ENCODE data around the gene ALX3.
A peak's percentile ranks its signal among the peaks of the same experiment; 100 is the strongest.

The ALX3 gene

DNA sequence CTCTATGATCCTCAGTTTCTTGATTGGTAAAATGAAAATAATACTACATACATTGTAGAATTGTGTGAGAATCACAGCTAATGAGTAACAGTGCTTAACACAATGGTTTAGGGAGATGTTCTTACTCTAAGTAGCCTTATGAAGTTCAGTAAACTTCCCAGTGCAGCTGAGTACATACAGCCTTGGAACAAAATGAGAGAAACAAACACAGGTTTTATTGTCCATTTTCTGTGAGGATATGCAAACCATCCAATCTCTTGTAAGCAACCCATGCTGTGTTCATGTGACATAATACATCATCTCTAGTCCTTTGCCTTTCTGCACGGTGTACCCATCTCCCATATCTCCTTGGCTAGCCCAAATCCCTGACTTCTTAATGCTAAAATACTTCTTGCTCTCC, 50.7 kb downstream of the ALX3 start:
- H3K4me1 Mint-ChIP-seq: no peaks in the 10 kb centered on the region
- H3K36me3 Mint-ChIP-seq (ENCODE audit: low read depth): peaks cover 90% of the 10 kb centered on the region
- no peak overlapping the region for H3K4me3 Mint-ChIP-seq
- no peaks in the 10 kb centered on the region for H3K27me3 Mint-ChIP-seq (ENCODE audit: low read depth)
- TF ChIP-seq, protein P1, sequence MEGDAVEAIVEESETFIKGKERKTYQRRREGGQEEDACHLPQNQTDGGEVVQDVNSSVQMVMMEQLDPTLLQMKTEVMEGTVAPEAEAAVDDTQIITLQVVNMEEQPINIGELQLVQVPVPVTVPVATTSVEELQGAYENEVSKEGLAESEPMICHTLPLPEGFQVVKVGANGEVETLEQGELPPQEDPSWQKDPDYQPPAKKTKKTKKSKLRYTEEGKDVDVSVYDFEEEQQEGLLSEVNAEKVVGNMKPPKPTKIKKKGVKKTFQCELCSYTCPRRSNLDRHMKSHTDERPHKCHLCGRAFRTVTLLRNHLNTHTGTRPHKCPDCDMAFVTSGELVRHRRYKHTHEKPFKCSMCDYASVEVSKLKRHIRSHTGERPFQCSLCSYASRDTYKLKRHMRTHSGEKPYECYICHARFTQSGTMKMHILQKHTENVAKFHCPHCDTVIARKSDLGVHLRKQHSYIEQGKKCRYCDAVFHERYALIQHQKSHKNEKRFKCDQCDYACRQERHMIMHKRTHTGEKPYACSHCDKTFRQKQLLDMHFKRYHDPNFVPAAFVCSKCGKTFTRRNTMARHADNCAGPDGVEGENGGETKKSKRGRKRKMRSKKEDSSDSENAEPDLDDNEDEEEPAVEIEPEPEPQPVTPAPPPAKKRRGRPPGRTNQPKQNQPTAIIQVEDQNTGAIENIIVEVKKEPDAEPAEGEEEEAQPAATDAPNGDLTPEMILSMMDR (IDR thresholded peaks at IDR 0.05; ENCODE audit: unreplicated experiment in 3 of 3): no peak
- no peak overlapping the region for H3K27ac Mint-ChIP-seq
- no peaks in the 10 kb centered on the region for H3K9me3 Mint-ChIP-seq

DNA sequence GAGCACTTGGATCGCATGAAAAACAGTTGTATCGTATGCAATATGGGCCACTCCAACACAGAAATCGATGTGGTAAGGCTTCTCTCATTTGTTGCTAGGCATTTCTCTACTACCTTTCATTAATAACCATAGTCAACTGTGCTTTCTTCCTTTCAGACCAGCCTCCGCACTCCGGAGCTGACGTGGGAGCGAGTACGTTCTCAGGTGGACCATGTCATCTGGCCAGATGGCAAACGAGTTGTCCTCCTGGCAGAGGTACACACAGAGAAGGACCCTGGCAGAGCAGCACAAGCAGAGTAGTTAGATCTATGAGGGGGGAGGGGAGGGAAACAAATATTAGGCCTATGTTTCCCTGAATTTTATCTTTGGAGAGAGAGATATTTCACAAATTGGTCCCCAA, 52.1 kb downstream of the ALX3 start:
- Mint-ChIP-seq H3K4me1 (no peaks in the 10 kb centered on the region), H3K9me3 (no peaks in the 10 kb centered on the region), H3K4me3 (no peak overlapping the region), H3K36me3 (ENCODE audit: low read depth) (peaks cover 89% of the 10 kb centered on the region), H3K27me3 (ENCODE audit: low read depth) (no peaks in the 10 kb centered on the region), H3K27ac (no peak overlapping the region)
- TF ChIP-seq, protein P1 (IDR thresholded peaks at IDR 0.05; ENCODE audit: unreplicated experiment in 3 of 3): no peak

DNA sequence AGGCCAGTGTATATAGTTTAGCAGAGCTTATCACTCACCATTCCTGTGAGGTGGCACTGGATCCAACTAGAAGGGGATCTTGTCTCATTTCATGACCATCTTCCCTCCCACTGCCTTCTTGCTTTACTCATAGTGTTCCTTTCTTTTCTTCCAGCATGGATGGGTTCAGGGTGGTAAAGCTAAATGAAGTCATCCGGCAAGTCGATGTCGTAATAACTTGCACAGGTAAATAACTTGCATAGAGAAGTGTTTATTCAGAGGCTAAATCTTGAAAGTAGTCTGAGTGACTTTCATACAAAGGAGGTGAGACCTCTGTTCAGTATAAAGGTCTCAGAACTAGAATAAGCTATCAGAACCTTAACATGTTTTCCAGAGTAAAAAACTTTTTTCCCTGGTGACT, 52.7 kb downstream of the ALX3 start:
- H3K4me3 Mint-ChIP-seq: no peak overlapping the region
- H3K9me3 Mint-ChIP-seq: no peaks in the 10 kb centered on the region
- H3K27me3 Mint-ChIP-seq (ENCODE audit: low read depth): no peaks in the 10 kb centered on the region
- TF ChIP-seq, protein P1 (IDR thresholded peaks at IDR 0.05; ENCODE audit: unreplicated experiment in 3 of 3): no peak
- no peak overlapping the region for H3K27ac Mint-ChIP-seq
- H3K4me1 Mint-ChIP-seq: no peaks in the 10 kb centered on the region
- H3K36me3 Mint-ChIP-seq (ENCODE audit: low read depth): peaks cover 87% of the 10 kb centered on the region

DNA sequence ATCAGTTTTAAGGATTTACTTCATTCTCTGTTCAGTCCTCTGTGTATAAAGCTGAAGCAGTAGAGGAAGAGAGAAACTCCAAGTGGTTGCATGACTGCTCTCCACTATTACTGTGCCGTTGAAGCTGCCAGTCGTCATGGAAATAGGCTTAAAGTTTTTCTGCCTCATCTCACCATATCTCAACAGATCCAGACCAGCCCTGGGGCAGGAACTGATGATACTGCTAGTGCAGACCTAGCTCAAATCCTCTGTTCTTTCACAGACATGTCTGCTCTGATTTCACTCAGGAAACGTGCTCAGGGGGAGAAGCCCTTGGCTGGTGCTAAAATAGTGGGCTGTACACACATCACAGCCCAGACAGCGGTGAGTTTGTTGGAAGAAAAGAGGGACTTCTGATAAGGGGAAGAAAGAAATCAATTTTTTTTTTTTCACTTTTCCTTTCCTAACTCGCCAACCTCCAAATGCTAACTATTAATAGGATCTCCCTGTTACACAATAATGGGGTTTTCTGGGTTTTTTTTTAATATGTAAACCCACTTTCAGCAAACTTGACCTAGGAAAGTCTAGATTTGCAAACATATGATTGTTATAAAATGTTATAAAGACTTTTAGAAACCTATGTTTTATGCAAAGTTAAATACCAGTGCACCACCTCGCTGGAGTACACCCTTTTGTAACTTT, 58.2 kb downstream of the ALX3 start:
- no peak overlapping the region for H3K4me3 Mint-ChIP-seq
- peaks cover 4% of the 10 kb centered on the region for H3K4me1 Mint-ChIP-seq
- TF ChIP-seq, protein P1 (IDR thresholded peaks at IDR 0.05; ENCODE audit: unreplicated experiment in 3 of 3): no peak
- H3K27me3 Mint-ChIP-seq (ENCODE audit: low read depth): no peaks in the 10 kb centered on the region
- no peaks in the 10 kb centered on the region for H3K9me3 Mint-ChIP-seq
- peaks cover 73% of the 10 kb centered on the region for H3K36me3 Mint-ChIP-seq (ENCODE audit: low read depth)
- H3K27ac Mint-ChIP-seq: no peak overlapping the region

GRCh38 chr1:110011527-110012041, 58.9 kb downstream of the ALX3 start:
- H3K36me3 Mint-ChIP-seq (ENCODE audit: low read depth): peaks cover 66% of the 10 kb centered on the region
- no peaks in the 10 kb centered on the region for H3K27me3 Mint-ChIP-seq (ENCODE audit: low read depth)
- H3K4me3 Mint-ChIP-seq: no peak overlapping the region
- TF ChIP-seq, protein P1 (IDR thresholded peaks at IDR 0.05; ENCODE audit: unreplicated experiment in 3 of 3): peak; percentile 47 to 59 (median 50)
- H3K27ac Mint-ChIP-seq: no peak overlapping the region
- H3K9me3 Mint-ChIP-seq: no peaks in the 10 kb centered on the region
- peaks cover 11% of the 10 kb centered on the region for H3K4me1 Mint-ChIP-seq

All from nephron (organoid).